Activated naive CD4-positive, alpha-beta T cell treated with anti-CD3 and anti-CD28 coated beads, Interleukin-2, amount 50 U/mL, for 72 hours (primary cell): ENCODE data around the gene RFFL. TPM values are rescaled to one million over a fixed set of nuclear protein-coding genes. Genes with fewer than 3 reads are reported as not detected.
"Not testable (repeated sequence)": the region's sequence is repeated elsewhere in the genome, so short reads cannot be mapped to it uniquely, and the experiment has no call there.

Experiments
- ATAC-seq, 2 donors: fragments of 150-1000 bp; cut with Tn5 transposase; 2 replicates each; pipeline ENCODE4 v1.10.0; 2021; ENCODE audit warnings: mild to moderate bottlenecking in 2 of 2, moderate library complexity in 2 of 2
- DNase-seq, 2 donors: peaks; one replicate each; pipeline ENCODE4 v3.0.0; 2021 to 2022; ENCODE audit warnings: low spot score in 2 of 2
- H3K27ac Mint-ChIP-seq, 2 donors: one replicate each; pipeline ENCODE4 v1.8.0; 2022; ENCODE audit warnings: mild to moderate bottlenecking in 2 of 2, mixed read lengths in 2 of 2
- H3K36me3 Mint-ChIP-seq, 2 donors: one replicate each; pipeline ENCODE4 v1.8.0; 2022; ENCODE audit warnings: mixed read lengths in 2 of 2
- H3K9me3 Mint-ChIP-seq, 2 donors: one replicate each; pipeline ENCODE4 v1.8.0; 2022; ENCODE audit warnings: mixed read lengths in 2 of 2
- total RNA-seq, 2 donors: library from RNA; stranded (reverse); gene quantifications; one replicate each; pipeline ENCODE4 v1.2.3, GENCODE V29; 2022

RFFL gene
- total RNA-seq, 2 donors from 2014 or later, result 7.3 to 30.9 TPM

DNA sequence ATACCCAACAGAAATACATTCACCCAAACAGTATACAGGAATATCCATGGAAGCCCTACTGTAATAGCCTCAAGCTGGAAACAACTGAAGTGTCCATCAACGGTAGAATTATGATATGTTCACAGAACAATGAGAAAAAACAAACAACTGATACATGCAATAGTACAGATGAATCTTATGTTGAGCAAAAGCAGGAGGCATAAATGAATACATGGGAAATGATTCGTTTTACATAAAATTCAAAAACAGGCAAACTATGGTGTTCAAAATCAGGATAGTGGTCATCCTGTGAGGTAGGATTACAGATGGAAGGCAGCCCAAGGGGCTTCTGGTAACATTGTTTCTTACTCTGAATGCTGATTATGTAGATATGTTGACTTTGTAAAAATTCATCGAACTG is 25.1 kb downstream of the RFFL start:
- H3K9me3 Mint-ChIP-seq, result peaks cover 0 to 4% of the 10 kb centered on the region in 2 donors
- DNase-seq, result no peak
- peak in 1 of 2 donors; percentile 74 for ATAC-seq
- H3K36me3 Mint-ChIP-seq, result peaks cover 0 to 7% of the 10 kb centered on the region in 2 donors
- H3K27ac Mint-ChIP-seq, result no peak overlapping the region

DNA sequence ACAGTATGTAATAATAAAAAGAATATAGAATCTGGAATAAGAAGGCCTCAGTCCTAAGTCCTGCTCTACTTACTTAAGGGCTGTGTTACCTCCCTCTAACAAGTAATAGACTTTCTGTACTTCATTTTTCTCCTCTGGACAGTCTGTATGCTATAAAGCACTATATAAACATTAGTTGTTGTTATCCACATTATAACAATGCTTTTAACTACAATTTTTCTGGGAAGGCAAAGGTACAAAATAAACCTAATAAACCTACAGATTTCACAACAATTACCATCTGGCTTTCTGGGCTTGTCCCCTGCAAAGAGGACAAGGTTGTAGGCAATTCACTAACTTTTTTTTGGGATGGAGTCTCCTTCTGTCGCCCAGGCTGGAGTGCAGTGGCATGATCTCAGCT is 32.7 kb downstream of the RFFL start:
- H3K36me3 Mint-ChIP-seq, result peaks cover 0 to 10% of the 10 kb centered on the region in 2 donors
- H3K27ac Mint-ChIP-seq, result no peak overlapping the region
- ATAC-seq, result no peak
- H3K9me3 Mint-ChIP-seq, result no peaks in the 10 kb centered on the region
- DNase-seq, result no peak

DNA sequence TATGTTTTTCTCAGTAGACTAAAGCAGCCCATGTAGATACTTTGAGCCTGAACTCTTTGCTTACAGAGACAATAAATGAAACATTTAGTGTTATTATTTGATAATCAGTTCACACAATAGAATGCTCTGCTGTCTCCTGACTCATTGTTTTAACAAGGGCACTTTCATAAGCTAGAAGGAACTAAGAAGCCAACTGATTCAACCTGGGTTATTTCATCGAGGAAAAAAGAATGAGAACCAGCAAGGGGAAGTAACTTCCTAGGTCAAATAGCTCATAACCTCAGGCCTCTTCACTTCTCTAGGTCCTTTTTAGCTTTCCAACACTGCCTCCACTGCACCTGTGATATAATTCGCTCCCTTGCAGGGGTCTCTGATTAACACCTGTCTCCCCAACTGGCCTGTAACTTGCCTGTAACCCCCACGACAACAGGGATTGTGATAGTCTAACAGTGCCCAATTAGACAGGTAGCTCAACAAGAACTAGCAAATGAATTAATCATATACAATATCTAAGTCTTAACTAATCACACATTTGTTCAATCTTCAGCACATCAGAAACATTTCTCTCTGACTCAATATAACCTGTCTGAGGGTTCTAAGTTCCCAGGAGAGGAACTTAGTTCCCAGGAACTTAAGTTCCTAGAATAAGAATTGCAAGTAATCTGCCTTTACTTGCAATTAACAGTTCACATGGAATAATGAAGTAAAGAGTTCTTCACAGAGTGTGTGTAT is 34.8 kb downstream of the RFFL start:
- H3K36me3 Mint-ChIP-seq, result peaks cover 0 to 10% of the 10 kb centered on the region in 2 donors

DNA sequence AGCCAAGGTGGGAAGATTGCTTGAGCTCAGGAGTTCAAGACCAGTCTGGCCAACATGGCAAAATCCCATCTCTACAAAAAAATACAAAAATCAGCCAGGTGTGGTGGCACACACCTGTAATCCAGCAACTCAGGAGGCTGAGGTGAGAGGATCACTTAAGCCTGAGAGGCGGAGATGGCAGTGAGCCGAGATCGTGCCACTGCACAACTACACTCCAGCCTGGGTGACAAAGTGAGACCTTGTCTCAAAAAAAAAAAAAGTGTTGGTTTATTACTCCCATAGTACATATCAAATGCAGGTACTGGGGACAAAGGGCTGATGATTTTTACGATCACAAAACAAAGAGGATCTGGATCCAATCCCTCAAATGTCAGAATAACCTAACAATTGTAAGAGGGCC is 35.4 kb downstream of the RFFL start:
- H3K9me3 Mint-ChIP-seq, H3K36me3 Mint-ChIP-seq, ATAC-seq, DNase-seq: not testable (repeated sequence)
- H3K27ac Mint-ChIP-seq, result peak overlapping the region in 1 of 2 donors; percentile 43

More for the DNA sequence above, 34.8 kb downstream of the RFFL start:
- peak overlapping the region; percentile 33 to 43 for H3K27ac Mint-ChIP-seq
- ATAC-seq (peak in 1 of 2 donors; percentile 20), DNase-seq (no peak)
- H3K9me3 Mint-ChIP-seq, result no peaks in the 10 kb centered on the region

DNA sequence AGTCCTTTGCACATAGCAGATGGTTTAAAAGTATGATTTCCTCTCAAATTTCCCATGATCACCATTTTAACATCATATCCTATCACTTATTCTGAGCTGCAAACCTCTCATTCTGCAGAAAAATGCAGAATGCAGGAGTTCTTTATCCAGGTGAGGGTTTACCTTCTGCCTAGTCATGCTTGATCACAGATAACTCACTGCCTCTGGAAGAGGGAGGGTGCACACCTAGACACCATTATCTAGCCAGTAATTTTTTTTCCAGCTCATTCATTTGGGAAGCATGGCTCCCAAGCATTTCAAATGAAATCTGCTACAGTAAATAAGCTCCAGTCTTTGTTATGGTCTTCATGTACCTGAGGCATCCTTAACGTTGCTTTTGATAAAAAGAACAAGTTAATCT is 38.0 kb downstream of the RFFL start:
- H3K9me3 Mint-ChIP-seq, result no peaks in the 10 kb centered on the region
- no peak for DNase-seq
- H3K27ac Mint-ChIP-seq, result no peak overlapping the region
- H3K36me3 Mint-ChIP-seq, result no peaks in the 10 kb centered on the region
- no peak for ATAC-seq

DNA sequence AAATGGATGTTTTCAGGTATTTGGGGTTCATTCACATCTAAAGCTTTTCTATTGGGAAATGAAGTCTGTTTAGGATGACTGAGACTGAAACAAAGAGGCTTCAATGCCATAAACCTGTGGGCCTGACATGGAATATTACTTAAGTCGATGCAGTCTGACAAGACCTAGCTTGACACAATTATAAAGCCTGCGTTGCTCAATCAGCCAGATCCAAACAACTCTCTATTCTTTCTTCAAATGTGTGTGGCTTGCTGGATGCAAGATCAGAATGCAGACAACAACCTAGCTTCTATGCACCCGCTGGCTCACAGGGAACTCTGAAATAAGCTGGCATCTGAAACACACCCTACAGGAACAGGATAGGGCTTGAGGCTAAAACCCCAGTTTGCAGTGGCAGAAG is 40.0 kb downstream of the RFFL start:
- ATAC-seq, result no peak
- no peaks in the 10 kb centered on the region for H3K36me3 Mint-ChIP-seq

DNA sequence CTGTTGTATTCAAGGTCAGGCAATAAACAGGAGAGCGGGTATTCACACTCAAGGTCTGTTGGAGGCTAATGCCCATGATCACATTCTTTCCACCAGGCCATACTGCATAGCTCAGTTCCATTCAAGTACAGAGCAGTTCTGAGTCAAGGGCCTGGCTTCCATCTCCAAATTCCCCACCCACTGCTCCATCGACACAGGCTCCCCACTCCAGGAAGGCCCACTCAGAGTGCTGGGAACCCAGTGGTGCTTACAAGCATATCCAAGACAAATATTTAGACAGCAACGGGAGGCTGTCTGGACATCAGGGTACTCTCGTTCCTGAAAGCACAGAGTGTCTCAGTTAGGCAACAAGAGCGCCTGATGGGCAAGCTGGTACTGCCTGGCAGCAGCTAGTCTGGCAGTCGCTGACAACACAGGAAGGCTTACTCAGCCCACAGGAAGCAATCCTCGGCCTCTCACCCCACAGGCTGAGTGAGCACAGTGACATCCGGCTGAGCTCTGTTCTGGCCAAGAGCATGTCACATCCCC is 40.9 kb downstream of the RFFL start:
- peak overlapping the region; percentile 90 to 92 for H3K27ac Mint-ChIP-seq
- ATAC-seq (peak; percentile 98 to 100), DNase-seq (peak; percentile 68 to 84)
- H3K9me3 Mint-ChIP-seq, result no peaks in the 10 kb centered on the region
- H3K36me3 Mint-ChIP-seq, result no peaks in the 10 kb centered on the region

More for the DNA sequence above, 40.0 kb downstream of the RFFL start:
- H3K27ac Mint-ChIP-seq, result peak overlapping the region in 1 of 2 donors; percentile 92
- no peaks in the 10 kb centered on the region for H3K9me3 Mint-ChIP-seq
- DNase-seq, result no peak

DNA sequence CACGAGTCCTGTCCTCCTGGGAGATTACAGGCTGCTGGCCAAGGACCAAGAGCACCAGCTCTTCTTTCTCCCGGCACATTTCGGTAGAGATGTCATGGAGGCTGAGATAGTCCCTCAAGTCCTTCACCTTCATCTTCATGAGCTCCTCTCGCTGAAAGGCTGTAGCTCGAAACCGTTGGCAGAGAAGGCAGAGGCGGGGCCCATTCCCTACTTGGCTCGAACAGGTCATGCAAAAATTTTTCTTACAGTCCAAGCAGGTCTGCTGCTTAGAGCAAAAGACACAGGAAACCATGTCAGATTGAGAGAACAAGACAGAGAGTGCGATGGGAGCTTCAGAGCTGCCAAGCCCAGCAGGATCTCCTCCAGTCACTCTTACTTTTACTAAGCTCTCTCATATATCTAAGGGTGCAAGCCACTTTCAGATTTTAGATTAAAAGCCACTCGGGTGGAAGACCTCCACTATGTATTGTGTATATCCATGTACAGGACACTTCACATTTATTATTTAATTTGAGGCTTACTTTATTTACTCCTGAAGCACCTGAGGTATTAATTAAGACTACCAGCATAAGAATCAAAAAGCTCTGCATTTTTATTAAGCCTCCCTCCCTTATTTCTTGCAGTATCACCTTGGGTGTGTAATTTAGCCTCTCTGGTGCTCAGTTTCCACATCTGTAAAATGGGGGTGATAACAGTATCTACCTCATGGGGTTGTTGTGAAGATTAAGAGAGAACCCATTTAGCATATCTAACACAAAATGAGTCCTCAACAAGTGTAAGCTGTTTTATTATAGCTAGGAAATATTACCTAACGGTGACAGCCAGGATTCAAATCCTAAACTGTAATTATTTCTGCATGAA is 41.8 kb downstream of the RFFL start:
- H3K27ac Mint-ChIP-seq, result peak overlapping the region in 1 of 2 donors; percentile 92
- no peaks in the 10 kb centered on the region for H3K36me3 Mint-ChIP-seq
- no peaks in the 10 kb centered on the region for H3K9me3 Mint-ChIP-seq
- ATAC-seq (no peak), DNase-seq (no peak)

DNA sequence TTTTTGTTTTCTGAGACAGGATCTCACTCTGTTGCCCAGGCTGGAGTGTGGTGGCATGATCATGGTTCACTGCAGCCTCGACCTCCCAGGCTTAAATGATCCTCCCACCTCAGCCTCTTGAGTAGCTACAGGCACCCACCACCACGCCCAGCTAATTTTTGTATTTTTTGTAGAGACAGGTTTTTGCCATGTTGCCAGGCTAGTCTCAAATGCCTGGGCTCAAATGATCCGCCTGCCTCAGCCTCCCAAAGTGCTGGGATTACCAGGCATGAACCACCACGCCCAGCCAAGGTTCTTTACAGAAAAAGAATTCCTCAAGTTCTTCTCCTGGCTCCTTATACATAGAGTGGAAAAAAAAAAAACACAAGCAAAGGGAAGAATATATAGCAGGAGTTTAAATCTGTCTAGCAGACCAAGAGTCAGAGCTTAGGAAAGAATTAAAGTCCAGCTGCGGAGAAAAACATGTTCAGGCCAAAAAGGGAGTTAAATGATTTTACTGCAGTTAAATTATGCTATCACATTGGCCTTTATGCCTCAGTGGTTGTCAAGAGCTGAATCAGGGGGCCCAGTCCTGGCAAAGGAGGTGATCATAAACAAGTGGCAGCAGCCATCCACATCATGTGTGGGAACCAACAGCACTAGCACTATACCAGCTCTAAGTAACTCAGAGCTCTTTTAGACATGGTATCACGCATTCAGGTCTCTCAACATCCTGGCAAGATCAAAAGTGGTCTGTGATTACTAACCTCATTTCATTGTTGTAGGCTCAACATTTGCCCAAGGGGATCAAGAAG is 43.9 kb downstream of the RFFL start:
- DNase-seq (no peak), ATAC-seq (no peak)
- H3K27ac Mint-ChIP-seq, result peak overlapping the region in 1 of 2 donors; percentile 2
- no peaks in the 10 kb centered on the region for H3K9me3 Mint-ChIP-seq
- no peaks in the 10 kb centered on the region for H3K36me3 Mint-ChIP-seq

DNA sequence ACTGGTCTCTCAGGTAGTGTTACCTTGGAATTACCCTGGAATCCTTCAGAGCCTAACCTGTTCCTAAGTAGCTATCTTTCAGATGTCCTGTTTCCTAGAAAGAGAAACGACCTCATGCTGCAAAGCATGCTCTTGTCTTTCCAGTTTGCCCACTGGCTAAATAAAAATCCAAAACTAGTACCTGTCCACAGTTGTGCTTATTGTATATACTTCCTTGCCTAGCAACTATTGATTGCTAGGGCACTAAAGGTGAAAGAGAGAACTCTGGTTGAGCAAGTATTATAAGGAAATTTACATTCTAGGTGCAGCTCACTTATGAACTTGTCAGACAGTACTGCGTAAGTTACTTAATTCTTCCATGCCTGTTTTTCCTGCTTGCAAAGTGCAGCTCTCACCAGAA is 44.7 kb downstream of the RFFL start:
- ATAC-seq (no peak), DNase-seq (no peak)
- Mint-ChIP-seq H3K36me3 (no peaks in the 10 kb centered on the region), H3K27ac (no peak overlapping the region), H3K9me3 (no peaks in the 10 kb centered on the region)

DNA sequence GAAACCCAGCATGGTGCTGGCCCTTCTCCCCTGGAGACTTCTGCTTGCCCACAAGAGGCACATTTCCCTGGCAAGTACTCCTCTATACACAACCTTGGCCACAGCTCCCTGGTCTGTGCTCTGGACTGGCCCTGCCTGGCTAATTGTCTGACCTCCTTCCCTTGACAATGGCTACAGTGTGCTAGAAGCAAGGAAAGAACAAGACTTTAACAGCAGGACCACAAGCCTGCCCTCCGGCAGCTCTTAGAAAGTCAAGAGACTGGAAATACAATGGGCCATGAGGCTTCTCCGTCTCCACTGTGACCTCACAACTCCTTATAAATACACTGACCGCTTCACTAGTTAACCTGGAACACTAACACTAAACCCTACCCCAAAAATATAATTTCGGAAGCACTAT is 46.5 kb downstream of the RFFL start:
- no peak for DNase-seq
- no peak for ATAC-seq
- Mint-ChIP-seq H3K36me3 (no peaks in the 10 kb centered on the region), H3K9me3 (no peaks in the 10 kb centered on the region), H3K27ac (peak overlapping the region; percentile 3 to 11)

DNA sequence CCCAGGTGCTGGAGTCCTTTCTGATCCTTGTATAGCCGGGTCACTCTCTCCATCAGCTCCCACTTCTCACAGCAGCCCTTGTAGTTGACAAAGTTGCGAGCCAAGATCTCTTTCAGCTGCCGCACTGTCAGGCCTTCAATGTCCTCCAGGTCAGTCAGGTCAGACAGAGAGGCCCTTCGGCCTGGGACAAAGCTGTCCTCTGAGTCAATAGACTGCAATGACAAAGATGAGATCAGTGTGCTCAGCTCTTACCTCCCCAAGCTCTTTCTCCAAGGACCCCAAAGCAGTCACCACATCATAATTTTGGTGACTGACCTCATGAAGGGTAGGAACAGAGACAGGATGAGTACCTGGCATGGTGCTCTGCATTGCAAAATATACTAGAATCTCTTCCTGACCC is 47.1 kb downstream of the RFFL start:
- no peak for DNase-seq
- ATAC-seq, result no peak
- H3K9me3 Mint-ChIP-seq, result no peaks in the 10 kb centered on the region
- peak overlapping the region; percentile 11 to 50 for H3K27ac Mint-ChIP-seq
- H3K36me3 Mint-ChIP-seq, result no peaks in the 10 kb centered on the region

DNA sequence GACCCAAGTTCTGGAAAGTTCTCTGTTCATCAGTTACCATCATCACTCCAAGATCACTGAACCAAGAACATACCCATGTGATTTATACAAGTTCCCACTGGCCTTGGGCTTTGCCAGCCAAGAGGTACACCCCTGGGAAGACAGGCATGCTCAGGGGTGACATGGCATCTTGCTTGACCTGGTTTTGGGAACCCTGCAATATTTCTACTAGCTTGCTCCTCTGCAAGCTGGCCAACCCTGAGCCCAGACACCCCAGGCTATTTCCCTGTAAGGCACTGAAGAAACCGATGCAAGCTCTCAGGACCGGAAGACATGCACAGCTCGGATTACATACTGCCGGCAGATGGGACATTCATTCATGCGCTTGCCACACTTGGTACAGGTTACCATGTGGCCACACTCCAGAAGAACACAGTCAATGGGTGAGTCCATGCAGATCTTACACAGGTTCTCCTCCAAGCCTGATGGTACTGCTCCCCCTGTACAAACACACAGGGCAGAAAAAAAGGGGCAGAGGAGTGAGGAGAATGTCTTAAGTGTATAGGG is 51.8 kb downstream of the RFFL start:
- DNase-seq (no peak), ATAC-seq (no peak)
- H3K27ac Mint-ChIP-seq, result peak overlapping the region; percentile 1 to 14
- no peaks in the 10 kb centered on the region for H3K9me3 Mint-ChIP-seq
- H3K36me3 Mint-ChIP-seq, result peaks cover 0 to 6% of the 10 kb centered on the region in 2 donors

DNA sequence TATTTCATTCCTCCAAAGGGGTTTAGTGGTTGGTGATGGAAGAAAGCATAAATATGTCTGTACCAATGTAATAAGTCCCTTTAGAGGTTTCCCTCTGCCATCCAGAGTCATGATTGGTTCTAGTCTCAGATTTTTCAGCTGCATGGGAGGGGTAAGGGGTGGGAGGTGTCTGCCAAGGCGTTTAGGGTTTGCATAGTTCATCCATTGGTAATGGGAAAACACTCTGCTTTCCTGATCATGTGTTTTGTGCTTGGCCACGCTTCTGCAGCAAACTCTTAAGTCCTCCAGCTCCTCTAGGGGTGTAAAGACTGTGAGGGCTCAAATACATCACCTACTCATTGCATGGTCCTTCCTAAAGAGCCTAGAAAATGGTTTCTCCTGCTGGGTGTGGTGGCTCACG is 53.4 kb downstream of the RFFL start:
- no peak for ATAC-seq
- no peaks in the 10 kb centered on the region for H3K9me3 Mint-ChIP-seq
- H3K27ac Mint-ChIP-seq, result peak overlapping the region in 1 of 2 donors; percentile 1
- no peak for DNase-seq
- peaks cover 4 to 6% of the 10 kb centered on the region in 2 donors for H3K36me3 Mint-ChIP-seq

DNA sequence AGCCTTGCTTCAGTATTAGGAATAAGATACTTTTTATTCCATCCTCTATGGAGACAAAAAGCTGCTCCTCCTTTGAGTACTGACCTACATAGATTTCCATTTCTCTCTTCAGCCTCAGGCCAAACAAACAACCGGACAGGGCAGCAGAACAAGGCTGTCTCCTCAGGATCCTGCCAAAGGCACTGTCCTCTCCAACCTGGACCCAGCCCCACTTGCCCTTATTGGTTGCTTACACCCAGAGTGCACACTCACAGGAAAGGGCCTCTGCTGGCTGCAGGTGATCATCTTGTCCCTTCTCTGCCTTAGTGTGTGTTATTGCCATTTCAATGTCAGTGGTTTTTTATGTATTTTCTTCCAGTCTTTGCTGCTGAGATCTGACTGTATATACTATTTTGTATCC is 56.5 kb downstream of the RFFL start:
- no peaks in the 10 kb centered on the region for H3K9me3 Mint-ChIP-seq
- peaks cover 4 to 6% of the 10 kb centered on the region in 2 donors for H3K36me3 Mint-ChIP-seq
- ATAC-seq (no peak), DNase-seq (no peak)
- peak overlapping the region in 1 of 2 donors; percentile 45 for H3K27ac Mint-ChIP-seq

DNA sequence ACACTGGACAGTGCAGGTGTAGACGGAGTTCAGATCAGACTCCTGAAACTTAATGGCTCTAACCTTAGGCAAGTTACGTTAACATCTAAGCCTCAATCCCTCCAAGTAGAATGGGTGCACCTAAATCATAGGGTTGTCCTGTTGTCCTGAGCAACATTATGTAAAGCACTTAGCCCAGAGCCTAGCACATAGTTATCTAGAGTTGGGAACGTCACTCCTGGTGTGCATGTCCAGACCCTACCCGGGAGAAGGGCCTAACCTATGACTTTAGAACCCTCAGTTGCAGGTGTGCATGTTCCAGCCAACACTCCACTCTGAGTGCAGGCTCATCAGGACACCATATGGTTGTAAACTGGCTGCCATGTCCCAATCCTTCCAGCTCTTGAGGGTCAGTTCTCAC is 57.2 kb downstream of the RFFL start:
- no peak overlapping the region for H3K27ac Mint-ChIP-seq
- H3K9me3 Mint-ChIP-seq, result no peaks in the 10 kb centered on the region
- DNase-seq (no peak), ATAC-seq (no peak)
- peaks cover 6 to 9% of the 10 kb centered on the region in 2 donors for H3K36me3 Mint-ChIP-seq
